LHCN-M2 (cell line): ENCODE measurements around the gene CAMSAP2. TPM values are rescaled to one million over a fixed set of nuclear protein-coding genes. Genes with fewer than 3 reads are reported as not detected.
A peak's percentile ranks its signal among the peaks of the same experiment; 100 is the strongest.

ENCODE experiments used
- DNase-seq: peaks from one replicate; pipeline ENCODE4 v3.0.0-alpha.2; 2012; ENCODE audit warnings: low read depth
- total RNA-seq: library from RNA; depleted of rRNA; stranded (reverse); fragments of >200 nt; gene quantifications from 2 replicates; pipeline ENCODE4 v1.2.3, GENCODE V29; 2014

CAMSAP2 gene
- total RNA-seq, 1 experiment from 2014 or later: 35.2 TPM

- no peak for DNase-seq
Observed at GRCh38 chr1:200877010-200877409, 138.3 kb downstream of the CAMSAP2 start.

GRCh38 chr1:200877839-200878551, 139.3 kb downstream of the CAMSAP2 start:
- DNase-seq: peak; percentile 32

GRCh38 chr1:200880212-200880611, 141.5 kb downstream of the CAMSAP2 start:
- peak; percentile 87 for DNase-seq

GRCh38 chr1:200883118-200883517, 144.4 kb downstream of the CAMSAP2 start:
- DNase-seq: no peak

- no peak for DNase-seq
Observed at GRCh38 chr1:200885623-200886402, 147.1 kb downstream of the CAMSAP2 start.

- no peak for DNase-seq
Observed at GRCh38 chr1:200886594-200886993, 147.9 kb downstream of the CAMSAP2 start.

- no peak for DNase-seq
Observed at GRCh38 chr1:200887036-200887435, 148.3 kb downstream of the CAMSAP2 start.

GRCh38 chr1:200887772-200888348, 149.2 kb downstream of the CAMSAP2 start:
- DNase-seq: no peak

- peak; percentile 24 for DNase-seq
Observed at GRCh38 chr1:200888349-200888838, 149.7 kb downstream of the CAMSAP2 start.

GRCh38 chr1:200889571-200889970, 150.9 kb downstream of the CAMSAP2 start:
- DNase-seq: no peak

GRCh38 chr1:200890027-200890426, 151.3 kb downstream of the CAMSAP2 start:
- DNase-seq: no peak

- peak; percentile 59 for DNase-seq
Observed at GRCh38 chr1:200890818-200891773, 152.4 kb downstream of the CAMSAP2 start.

- no peak for DNase-seq
Observed at GRCh38 chr1:200891774-200892157, 153.1 kb downstream of the CAMSAP2 start.

- DNase-seq: no peak
Observed at GRCh38 chr1:200892546-200892945, 153.9 kb downstream of the CAMSAP2 start.

- no peak for DNase-seq
Observed at GRCh38 chr1:200892958-200893357, 154.3 kb downstream of the CAMSAP2 start.

GRCh38 chr1:200893411-200893901, 154.8 kb downstream of the CAMSAP2 start:
- no peak for DNase-seq

GRCh38 chr1:200894712-200895442, 156.2 kb downstream of the CAMSAP2 start, which contains the start of gene INAVA:
TSS of gene INAVA (plus strand) at chr1:200894900. CDS start at chr1:200898401, 3,501 bp downstream.
- no peak for DNase-seq

- no peak for DNase-seq
Observed at GRCh38 chr1:200895443-200895789, 156.7 kb downstream of the CAMSAP2 start.

GRCh38 chr1:200895801-200896530, 157.3 kb downstream of the CAMSAP2 start:
- DNase-seq: no peak
